AG04450 (cell line): ENCODE data around the gene ENDOU. TPM values are rescaled to one million over a fixed set of nuclear protein-coding genes. Genes with fewer than 3 reads are reported as not detected.

ENCODE experiments used
- CTCF ChIA-PET: fragments of 300-600, 350-600 bp; formaldehyde crosslinking; extraction: SDS; loops from one replicate; lab custom pipeline; 2022; ENCODE audit warnings: antibody characterized with exemption, inconsistent platforms; lab: Charles Lee
- POLR2A ChIA-PET: fragments of 350-600 bp; formaldehyde crosslinking; extraction: SDS; loops from one replicate; lab custom pipeline; 2021; ENCODE audit warnings: antibody characterized with exemption, inconsistent platforms; lab: Yijun Ruan, JAX
- DNase-seq: peaks from one replicate; pipeline ENCODE4 v3.0.0-alpha.2; 2011; ENCODE audit warnings: low read depth, low spot score
- H3K27ac ChIP-seq: one replicate; pipeline ENCODE4 v1.5.1; 2012; ENCODE audit warnings: low read depth, low read length, control low read depth
- H3K27me3 ChIP-seq: one replicate; pipeline ENCODE4 v1.6.0; 2012; ENCODE audit warnings: low read length; ENCODE audit not compliant: control insufficient read depth, insufficient read depth
- H3K4me3 ChIP-seq: 2 replicates; pipeline ENCODE4 v1.5.1; 2011; ENCODE audit warnings: mild to moderate bottlenecking, low read depth, low read length, control low read depth
- H3K9me3 ChIP-seq: 2 replicates; pipeline ENCODE4 v1.5.1; 2012; ENCODE audit warnings: low read length; ENCODE audit not compliant: control insufficient read depth, insufficient read depth
- CTCF ChIP-seq: IDR thresholded peaks from 2 replicates; pipeline ENCODE4 v1.5.1; 2011; ENCODE audit warnings: low read depth, low read length, control low read depth, inconsistent platforms
- polyA plus RNA-seq: library from polyadenylated mRNA; depleted of rRNA; stranded (reverse); fragments of >200 nt; gene quantifications from 2 replicates; pipeline ENCODE4 v1.2.3, GENCODE V29; 2011

The ENDOU gene
- polyA plus RNA-seq, 1 experiment = 0.10 TPM

GRCh38 chr12:47744778-47745436 is 19.6 kb upstream of the ENDOU start:
- Histone ChIP-seq H3K27ac (no peak overlapping the region), H3K4me3 (no peak overlapping the region), H3K9me3 (no peaks in the 10 kb centered on the region), H3K27me3 (peaks cover 36% of the 10 kb centered on the region)
- ChIA-PET CTCF (interaction anchor here (0.7 to 5.3 kb wide), 6 partner anchors 12 to 96 kb away, joined by 3 to 116 read pairs (median 77); partner anchors contain the start of gene RAPGEF3), POLR2A (no interaction called here)
- no peak for TF ChIP-seq CTCF
- no peak for DNase-seq

- no peak for DNase-seq
Observed at GRCh38 chr12:47744005-47744651, 18.8 kb upstream of the ENDOU start.

GRCh38 chr12:47743311-47743860 is 18.1 kb upstream of the ENDOU start:
- no peak for DNase-seq
- Histone ChIP-seq H3K27me3 (peaks cover 36% of the 10 kb centered on the region), H3K4me3 (no peak overlapping the region), H3K27ac (no peak overlapping the region), H3K9me3 (no peaks in the 10 kb centered on the region)
- ChIA-PET POLR2A (interaction anchor here (0.9 to 1.6 kb wide), 3 partner anchors 15 to 95 kb away, joined by 3 to 6 read pairs (median 3); partner anchors contain the start of gene RAPGEF3), CTCF (interaction anchor here (0.6 to 5.3 kb wide), 17 partner anchors 12 to 220 kb away, joined by 3 to 116 read pairs (median 11); partner anchors contain the start of genes ENDOU, RAPGEF3 and TMEM106C)
- TF ChIP-seq CTCF = no peak

More at GRCh38 chr12:47744005-47744651, 18.8 kb upstream of the ENDOU start:
- TF ChIP-seq CTCF = peak; percentile 21; the same call in 1 of the 2 replicates
- ChIA-PET POLR2A (no interaction called here), CTCF (interaction anchor here (0.6 to 5.3 kb wide), 9 partner anchors 12 to 97 kb away, joined by 3 to 116 read pairs (median 76); partner anchors contain the start of gene RAPGEF3)
- no peak overlapping the region for H3K4me3 ChIP-seq
- no peaks in the 10 kb centered on the region for H3K9me3 ChIP-seq
- peaks cover 36% of the 10 kb centered on the region for H3K27me3 ChIP-seq
- no peak overlapping the region for H3K27ac ChIP-seq

- TF ChIP-seq CTCF = peak; percentile 99
- H3K9me3 ChIP-seq = no peaks in the 10 kb centered on the region
- peaks cover 36% of the 10 kb centered on the region for H3K27me3 ChIP-seq
- H3K27ac ChIP-seq = no peak overlapping the region
- ChIA-PET CTCF (interaction anchor here (0.8 to 5.3 kb wide), 24 partner anchors 8 to 222 kb away, joined by 3 to 116 read pairs (median 9); partner anchors contain the start of genes ENDOU, RAPGEF3, RPAP3 and SLC48A1), POLR2A (interaction anchor here (0.9 to 1.6 kb wide), 3 partner anchors 16 to 96 kb away, joined by 3 to 6 read pairs (median 3); partner anchors contain the start of gene RAPGEF3)
- no peak overlapping the region for H3K4me3 ChIP-seq
- no peak for DNase-seq
Observed at GRCh38 chr12:47742253-47742825, 17.0 kb upstream of the ENDOU start.
